Fibroblast of lung (primary cell): ENCODE data around the gene UBE2D2.
"Not testable (repeated sequence)": the region's sequence is repeated elsewhere in the genome, so short reads cannot be mapped to it uniquely, and the experiment has no call there.

Source experiments
- EZH2 ChIP-seq: IDR thresholded peaks from 2 replicates; pipeline ENCODE4 v1.5.1; 2012; ENCODE audit warnings: low read length, control low read depth, mild to moderate bottlenecking; ENCODE audit errors: missing control alignments
- TF ChIP-seq, protein P1 (sequence below), 2 donors: IDR thresholded peaks in 1 of 2; conservative IDR thresholded peaks in 1 of 2; 1 replicate in 1 of 2; 2 replicates in 1 of 2; pipeline ENCODE4 v1.5.1; 2011 to 2012; ENCODE audit warnings: low read length in 2 of 2, control low read depth in 1 of 2, inconsistent platforms in 1 of 2, low read depth in 1 of 2, mild to moderate bottlenecking in 1 of 2

GRCh38 chr5:139527896-139528467 lies 33.2 kb upstream of the UBE2D2 start:
- TF ChIP-seq, protein P1, sequence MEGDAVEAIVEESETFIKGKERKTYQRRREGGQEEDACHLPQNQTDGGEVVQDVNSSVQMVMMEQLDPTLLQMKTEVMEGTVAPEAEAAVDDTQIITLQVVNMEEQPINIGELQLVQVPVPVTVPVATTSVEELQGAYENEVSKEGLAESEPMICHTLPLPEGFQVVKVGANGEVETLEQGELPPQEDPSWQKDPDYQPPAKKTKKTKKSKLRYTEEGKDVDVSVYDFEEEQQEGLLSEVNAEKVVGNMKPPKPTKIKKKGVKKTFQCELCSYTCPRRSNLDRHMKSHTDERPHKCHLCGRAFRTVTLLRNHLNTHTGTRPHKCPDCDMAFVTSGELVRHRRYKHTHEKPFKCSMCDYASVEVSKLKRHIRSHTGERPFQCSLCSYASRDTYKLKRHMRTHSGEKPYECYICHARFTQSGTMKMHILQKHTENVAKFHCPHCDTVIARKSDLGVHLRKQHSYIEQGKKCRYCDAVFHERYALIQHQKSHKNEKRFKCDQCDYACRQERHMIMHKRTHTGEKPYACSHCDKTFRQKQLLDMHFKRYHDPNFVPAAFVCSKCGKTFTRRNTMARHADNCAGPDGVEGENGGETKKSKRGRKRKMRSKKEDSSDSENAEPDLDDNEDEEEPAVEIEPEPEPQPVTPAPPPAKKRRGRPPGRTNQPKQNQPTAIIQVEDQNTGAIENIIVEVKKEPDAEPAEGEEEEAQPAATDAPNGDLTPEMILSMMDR (conservative IDR thresholded peaks at IDR 0.05 in 1 of 2, IDR thresholded peaks at IDR 0.05 in 1 of 2; ENCODE audit: low read depth in 1 of 2, low read length in 2 of 2): not testable (repeated sequence)
- not testable (repeated sequence) for TF ChIP-seq EZH2
